Esophagus squamous epithelium (tissue), 4 donors: ENCODE data around the gene PIGT.

Experiments used
- POLR2A ChIP-seq, 4 donors: fragments of 450-650 bp; IDR thresholded peaks; one replicate each; pipeline ENCODE4 v1.6.1; 2017; ENCODE audit warnings: antibody characterized with exemption in 4 of 4, mild to moderate bottlenecking in 4 of 4, moderate library complexity in 3 of 4
- TF ChIP-seq, protein P1 (sequence below), 6 experiments: fragments of 450-650 bp in 4 of 6; fragments of 200-600 bp in 2 of 6; sonication (generic) in 2 of 6; IDR thresholded peaks; one replicate each; pipeline ENCODE4 v1.5.1; 2016 to 2019; ENCODE audit warnings: antibody characterized with exemption in 6 of 6, mild to moderate bottlenecking in 4 of 6, moderate library complexity in 4 of 6

DNA sequence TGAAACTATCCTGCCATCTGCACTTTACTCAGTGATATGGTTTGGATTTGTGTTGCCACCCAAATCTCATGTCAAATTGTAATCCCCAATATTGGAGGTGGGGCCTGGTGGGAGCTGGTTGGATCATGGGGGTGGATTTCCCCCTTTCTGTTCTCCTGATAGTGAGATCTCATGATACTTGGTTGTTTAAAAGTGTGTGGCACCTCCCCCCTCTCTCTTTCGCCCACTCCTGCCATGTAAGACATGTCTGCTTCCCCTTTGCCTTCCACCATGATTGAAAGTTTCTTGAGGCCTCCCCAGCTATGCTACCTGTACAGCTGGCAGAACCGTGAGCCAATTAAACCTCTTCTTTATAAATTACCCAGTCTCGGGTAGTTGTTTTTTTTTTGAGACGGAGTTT, 18.0 kb downstream of the PIGT start:
- no peak for TF ChIP-seq POLR2A (IDR thresholded peaks at IDR 0.05)
- TF ChIP-seq, protein P1, sequence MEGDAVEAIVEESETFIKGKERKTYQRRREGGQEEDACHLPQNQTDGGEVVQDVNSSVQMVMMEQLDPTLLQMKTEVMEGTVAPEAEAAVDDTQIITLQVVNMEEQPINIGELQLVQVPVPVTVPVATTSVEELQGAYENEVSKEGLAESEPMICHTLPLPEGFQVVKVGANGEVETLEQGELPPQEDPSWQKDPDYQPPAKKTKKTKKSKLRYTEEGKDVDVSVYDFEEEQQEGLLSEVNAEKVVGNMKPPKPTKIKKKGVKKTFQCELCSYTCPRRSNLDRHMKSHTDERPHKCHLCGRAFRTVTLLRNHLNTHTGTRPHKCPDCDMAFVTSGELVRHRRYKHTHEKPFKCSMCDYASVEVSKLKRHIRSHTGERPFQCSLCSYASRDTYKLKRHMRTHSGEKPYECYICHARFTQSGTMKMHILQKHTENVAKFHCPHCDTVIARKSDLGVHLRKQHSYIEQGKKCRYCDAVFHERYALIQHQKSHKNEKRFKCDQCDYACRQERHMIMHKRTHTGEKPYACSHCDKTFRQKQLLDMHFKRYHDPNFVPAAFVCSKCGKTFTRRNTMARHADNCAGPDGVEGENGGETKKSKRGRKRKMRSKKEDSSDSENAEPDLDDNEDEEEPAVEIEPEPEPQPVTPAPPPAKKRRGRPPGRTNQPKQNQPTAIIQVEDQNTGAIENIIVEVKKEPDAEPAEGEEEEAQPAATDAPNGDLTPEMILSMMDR (IDR thresholded peaks at IDR 0.05), result no peak
